Gastroesophageal sphincter (tissue), 4 donors: ENCODE results near the gene SNX19. TPM values are rescaled to one million over a fixed set of nuclear protein-coding genes. Genes with fewer than 3 reads are reported as not detected.

ENCODE experiments used
- ATAC-seq: fragments of 150-250 bp; one replicate; pipeline ENCODE4 v1.9.1; 2016; ENCODE audit warnings: mild to moderate bottlenecking, moderate library complexity
- H3K27ac ChIP-seq, 4 donors: fragments of 200-600 bp; sonication (generic) in 3 of 4; 1 replicate in 3 of 4; 2 replicates in 1 of 4; pipeline ENCODE4 v1.5.1; 2016 to 2019
- H3K27me3 ChIP-seq: fragments of 200-600 bp; sonication (generic); one replicate; pipeline ENCODE4 v1.5.1; 2019
- H3K36me3 ChIP-seq, 2 donors: fragments of 200-600 bp; sonication (generic); one replicate each; pipeline ENCODE4 v1.5.1; 2019; ENCODE audit warnings: control low read depth in 1 of 2
- H3K4me1 ChIP-seq, 3 donors: fragments of 200-600 bp; sonication (generic); 1 replicate in 2 of 3; 2 replicates in 1 of 3; pipeline ENCODE4 v1.5.1; 2016 to 2019; ENCODE audit warnings: control low read depth in 2 of 3
- H3K4me3 ChIP-seq, 2 donors: fragments of 200-600 bp; sonication (generic); one replicate each; pipeline ENCODE4 v1.5.1; 2019; ENCODE audit warnings: mild to moderate bottlenecking in 1 of 2, moderate library complexity in 1 of 2
- H3K9me3 ChIP-seq, 3 donors: fragments of 200-600 bp; sonication (generic); one replicate each; pipeline ENCODE4 v1.5.1; 2017 to 2019; ENCODE audit warnings: control low read depth in 2 of 3
- CTCF ChIP-seq, 4 experiments: fragments of 200-600 bp in 2 of 4; fragments of 450-650 bp in 2 of 4; sonication (generic) in 1 of 4; IDR thresholded peaks; one replicate each; pipeline ENCODE4 v1.5.1; 2017 to 2019; ENCODE audit warnings: antibody characterized with exemption in 4 of 4, mild to moderate bottlenecking in 2 of 4, moderate library complexity in 2 of 4
- EP300 ChIP-seq: sonication (generic); formaldehyde crosslinking; IDR thresholded peaks from one replicate; pipeline ENCODE4 v1.6.1; 2017; ENCODE audit warnings: antibody characterized with exemption, mild to moderate bottlenecking
- POLR2A ChIP-seq, 2 donors: fragments of 450-650 bp; IDR thresholded peaks; one replicate each; pipeline ENCODE4 v1.6.1; 2017; ENCODE audit warnings: antibody characterized with exemption in 2 of 2, mild to moderate bottlenecking in 2 of 2, moderate library complexity in 1 of 2
- POLR2AphosphoS5 ChIP-seq: sonication (generic); formaldehyde crosslinking; IDR thresholded peaks from one replicate; pipeline ENCODE4 v1.6.1; 2017; ENCODE audit warnings: antibody characterized with exemption
- WGBS, 2 donors: methylation state at CpG; one replicate each; pipeline ENCODE4 v1.1.5; 2018; ENCODE audit warnings: low coverage in 1 of 2; 5-methylcytosine and 5-hydroxymethylcytosine counted together
- total RNA-seq, 4 donors: library from RNA; depleted of rRNA; stranded (reverse); fragments of >200 nt; gene quantifications; one replicate each; pipeline ENCODE4 v1.1.0, GENCODE V29; 2016

The SNX19 gene
- total RNA-seq, 4 donors from 2014 or later, result 110 to 131 (median 119) TPM

DNA sequence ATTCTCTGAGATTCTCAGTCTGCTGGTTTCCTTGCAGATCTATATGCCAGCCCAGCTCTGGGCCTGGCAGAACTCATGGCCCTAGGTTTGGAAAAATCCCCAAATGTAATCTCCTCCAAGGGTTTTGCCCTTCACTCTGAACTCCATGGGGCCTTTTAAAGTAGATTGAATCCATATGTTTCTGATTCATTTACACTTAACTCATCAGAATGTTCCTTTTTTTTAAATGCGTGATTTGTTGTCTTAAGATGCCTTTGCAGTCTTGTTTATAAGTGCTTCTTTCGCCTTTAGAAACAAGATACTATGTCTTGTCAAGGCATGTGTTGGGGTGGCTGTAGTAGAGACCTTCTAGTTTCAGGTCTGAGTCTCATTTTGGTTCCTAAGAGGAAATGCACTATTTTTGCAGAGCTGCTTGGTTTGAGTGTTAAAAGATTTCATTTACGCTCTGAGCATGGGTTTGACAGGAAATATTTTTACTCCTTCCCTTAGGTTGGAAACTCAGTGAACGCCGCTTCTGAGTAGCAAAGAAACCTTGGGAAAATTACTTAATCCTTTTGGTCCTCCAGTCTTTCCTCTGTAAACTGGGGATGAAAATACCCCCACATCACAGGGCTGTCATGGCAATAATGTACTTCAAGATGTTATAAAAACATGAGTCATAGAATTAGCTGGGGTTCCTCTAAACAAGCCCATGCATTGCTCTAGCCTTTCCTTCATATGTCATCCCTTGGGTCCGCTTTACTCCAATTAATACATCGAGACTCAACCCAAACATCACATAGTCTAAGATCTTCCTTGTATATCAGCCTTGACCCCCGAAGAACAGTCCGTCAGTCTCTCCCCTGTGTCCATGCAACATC lies 83.5 kb downstream of the SNX19 start:
- TF ChIP-seq POLR2A (IDR thresholded peaks at IDR 0.05), result no peak
- no peak for TF ChIP-seq POLR2AphosphoS5
- ATAC-seq, result no peak
- Histone ChIP-seq H3K27me3 (no peaks in the 10 kb centered on the region), H3K36me3 (no peaks in the 10 kb centered on the region), H3K4me1 (peaks cover 0 to 40% (median 14%) of the 10 kb centered on the region in 3 donors), H3K4me3 (no peak overlapping the region), H3K27ac (no peak overlapping the region), H3K9me3 (no peaks in the 10 kb centered on the region)
- 88 to 98% methylated on average over 6 to 9 of the region's 9 CpGs for WGBS, 2 donors

DNA sequence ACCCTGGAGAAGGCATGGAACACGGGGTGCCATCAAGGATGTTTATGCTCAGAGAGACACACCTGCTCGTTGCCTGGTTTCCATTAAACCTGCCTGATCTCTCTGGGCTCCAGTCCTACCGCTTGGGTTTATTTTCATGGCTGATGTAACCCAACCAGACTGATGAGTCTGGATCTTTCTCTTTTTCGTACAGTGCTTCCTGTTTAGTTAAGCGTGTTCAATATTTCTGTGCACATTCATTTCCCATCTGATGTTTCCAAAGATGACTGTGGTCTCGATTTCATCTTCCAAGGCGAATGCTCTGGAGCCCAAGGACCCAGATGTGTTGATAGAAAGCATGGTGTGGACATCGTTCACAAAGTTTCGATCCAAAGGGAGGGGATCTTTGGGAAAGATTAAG lies 84.3 kb downstream of the SNX19 start:
- Histone ChIP-seq H3K4me3 (no peak overlapping the region), H3K36me3 (no peaks in the 10 kb centered on the region), H3K27ac (peak overlapping the region in 2 of 4 donors; percentile 39 to 54), H3K4me1 (peaks cover 0 to 48% (median 18%) of the 10 kb centered on the region in 3 donors), H3K27me3 (no peaks in the 10 kb centered on the region), H3K9me3 (no peaks in the 10 kb centered on the region)
- TF ChIP-seq POLR2AphosphoS5 (no peak), POLR2A (IDR thresholded peaks at IDR 0.05) (no peak), EP300 (no peak), CTCF (IDR thresholded peaks at IDR 0.05) (no peak)
- WGBS, 2 donors, result 68 to 88% methylated on average over 8 to 9 of the region's 9 CpGs
- no peak for ATAC-seq

DNA sequence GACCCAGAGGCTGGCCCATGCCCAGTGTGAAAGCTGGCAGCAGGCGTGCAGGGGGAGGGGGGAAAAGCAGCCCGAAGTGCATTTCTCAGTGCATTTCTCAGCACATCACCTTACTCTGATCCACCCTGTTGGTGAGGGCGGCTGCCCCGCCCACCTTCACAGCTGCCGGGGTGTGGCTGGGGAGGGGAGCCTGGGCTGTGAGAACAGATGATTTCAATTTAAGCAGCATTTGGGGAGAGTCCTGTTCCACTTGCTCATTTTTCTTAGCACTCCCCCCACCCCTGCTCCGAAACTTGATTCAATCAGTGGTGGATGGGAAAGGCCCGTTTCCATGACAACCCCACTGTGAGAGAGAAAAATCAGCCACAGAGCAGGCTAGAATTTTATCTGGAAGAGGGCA lies 84.8 kb downstream of the SNX19 start:
- Histone ChIP-seq H3K4me3 (no peak overlapping the region), H3K9me3 (no peaks in the 10 kb centered on the region), H3K36me3 (no peaks in the 10 kb centered on the region), H3K4me1 (peaks cover 0 to 53% (median 18%) of the 10 kb centered on the region in 3 donors), H3K27me3 (no peaks in the 10 kb centered on the region), H3K27ac (peak overlapping the region in 2 of 4 donors; percentile 39 to 54)
- 46% methylated on average over 6 of the region's 7 CpGs; no CpG with 5 or more reads in 1 of the 2 donors for WGBS, 2 donors
- no peak for ATAC-seq
- TF ChIP-seq CTCF (IDR thresholded peaks at IDR 0.05) (no peak), POLR2A (IDR thresholded peaks at IDR 0.05) (no peak), EP300 (no peak), POLR2AphosphoS5 (no peak)

DNA sequence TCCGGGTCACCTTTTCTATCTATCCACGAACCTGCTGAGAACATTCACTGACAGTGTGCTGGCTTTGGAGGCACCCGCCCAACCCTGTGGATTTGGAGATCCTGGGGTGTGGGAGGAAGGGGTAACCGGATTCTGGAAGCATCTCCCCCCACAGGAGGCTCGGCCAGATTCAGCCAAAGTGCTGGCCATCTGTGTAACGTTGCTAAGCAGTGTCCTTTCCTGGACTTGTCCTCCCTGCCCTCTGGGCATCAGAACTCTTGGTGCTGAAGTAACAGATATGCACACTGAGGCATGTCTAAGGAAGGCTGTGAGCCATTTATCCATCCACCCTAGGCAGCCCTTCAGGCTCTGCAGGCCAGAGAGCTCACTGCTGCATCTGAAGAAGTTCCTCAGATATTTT lies 85.7 kb downstream of the SNX19 start:
- no peaks in the 10 kb centered on the region for H3K36me3 ChIP-seq
- H3K4me1 ChIP-seq, result peaks cover 0 to 59% (median 18%) of the 10 kb centered on the region in 3 donors
- peak overlapping the region in 3 of 4 donors; percentile 54 to 69 (median 64) for H3K27ac ChIP-seq
- peak; percentile 18 for ATAC-seq
- TF ChIP-seq CTCF (IDR thresholded peaks at IDR 0.05), result no peak
- TF ChIP-seq EP300, result no peak
- TF ChIP-seq POLR2AphosphoS5, result no peak
- TF ChIP-seq POLR2A (IDR thresholded peaks at IDR 0.05), result no peak
- H3K9me3 ChIP-seq, result no peaks in the 10 kb centered on the region
- 0 to 52% methylated on average over 1 to 4 of the region's 6 CpGs for WGBS, 2 donors
- no peak overlapping the region for H3K4me3 ChIP-seq
- no peaks in the 10 kb centered on the region for H3K27me3 ChIP-seq

DNA sequence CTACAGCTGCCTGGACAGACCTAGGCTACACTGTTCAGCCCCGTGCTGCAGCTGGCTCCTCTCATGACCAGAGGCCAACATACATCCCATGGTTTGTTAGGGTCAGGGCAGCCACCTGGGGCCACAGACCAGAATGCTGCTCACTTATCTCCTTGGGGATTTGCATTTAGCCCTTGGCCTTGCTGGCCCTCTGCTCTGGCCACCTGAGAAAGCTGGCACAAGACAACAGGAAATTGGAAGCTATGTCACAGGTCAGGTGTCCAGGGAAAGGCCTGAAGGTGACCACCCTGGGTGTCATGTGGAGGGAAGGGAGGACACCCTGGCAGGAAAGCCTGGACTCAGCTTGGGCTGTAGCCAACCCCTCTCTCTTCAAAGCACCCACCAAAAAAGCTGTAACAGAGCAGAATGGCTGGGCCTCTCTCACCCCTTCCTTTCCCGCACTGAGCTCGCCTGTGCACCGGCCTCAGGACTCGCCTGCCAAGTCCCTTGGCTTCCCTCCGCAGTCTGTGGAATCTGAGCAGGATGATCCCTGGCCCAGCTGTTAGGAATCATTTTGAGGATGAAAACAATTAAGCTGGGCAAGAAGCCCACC lies 86.3 kb downstream of the SNX19 start:
- 8 to 26% methylated on average over 2 to 6 of the region's 6 CpGs for WGBS, 2 donors
- peak overlapping the region in 3 of 4 donors; percentile 54 to 69 (median 64) for H3K27ac ChIP-seq
- peak; percentile 70 for ATAC-seq
- H3K9me3 ChIP-seq, result no peaks in the 10 kb centered on the region
- TF ChIP-seq POLR2AphosphoS5 (no peak), POLR2A (IDR thresholded peaks at IDR 0.05) (no peak), CTCF (IDR thresholded peaks at IDR 0.05) (no peak), EP300 (no peak)
- H3K4me3 ChIP-seq, result no peak overlapping the region
- no peaks in the 10 kb centered on the region for H3K27me3 ChIP-seq
- peaks cover 0 to 59% (median 18%) of the 10 kb centered on the region in 3 donors for H3K4me1 ChIP-seq
- no peaks in the 10 kb centered on the region for H3K36me3 ChIP-seq
